ENCODE results near the gene COPA.

The COPA gene

GRCh38 chr1:160308451-160309184 lies 34.4 kb downstream of the COPA start:
- no peaks in the 10 kb centered on the region for H3K79me2 ChIP-seq (ENCODE audit: insufficient read depth, low read length)
- H3K9me2 ChIP-seq (replicated peaks; ENCODE audit: insufficient read depth, low read length) = no peaks in the 10 kb centered on the region
- no peak overlapping the region for H3K4me3 ChIP-seq (ENCODE audit: insufficient read depth, low read length, poor library complexity, severe bottlenecking)
- TF ChIP-seq EZH2phosphoT487 (conservative IDR thresholded peaks at IDR 0.05; ENCODE audit: low read length) (no peak), CTCF (IDR thresholded peaks at IDR 0.05; ENCODE audit: insufficient read depth, low read length, poor library complexity, severe bottlenecking) (no peak)
- no peak overlapping the region for H3K9ac ChIP-seq (ENCODE audit: low read length)
- H3K4me2 ChIP-seq (ENCODE audit: low read depth, low read length, poor library complexity, severe bottlenecking) = no peak overlapping the region
- H3K9me3 ChIP-seq (ENCODE audit: insufficient read depth, low read length) = no peaks in the 10 kb centered on the region
- no peaks in the 10 kb centered on the region for H4K20me1 ChIP-seq (ENCODE audit: low read depth, low read length)
- H2AFZ ChIP-seq (ENCODE audit: low read depth, low read length, severe bottlenecking) = no peak overlapping the region
- H3K27ac ChIP-seq (ENCODE audit: low read depth, low read length) = no peak overlapping the region
- no peaks in the 10 kb centered on the region for H3F3A ChIP-seq (ENCODE audit: insufficient read depth)
- peaks cover 46% of the 10 kb centered on the region; the same call in 1 of the 2 replicates for H3K36me3 ChIP-seq (ENCODE audit: low read length)
- H3K27me3 ChIP-seq (ENCODE audit: low read length) = no peaks in the 10 kb centered on the region

GRCh38 chr1:160307118-160307791 lies 35.8 kb downstream of the COPA start:
- no peak overlapping the region for H3K9ac ChIP-seq (ENCODE audit: low read length)
- H3K27ac ChIP-seq (ENCODE audit: low read depth, low read length) = no peak overlapping the region
- H4K20me1 ChIP-seq (ENCODE audit: low read depth, low read length) = no peaks in the 10 kb centered on the region
- no peak overlapping the region for H2AFZ ChIP-seq (ENCODE audit: low read depth, low read length, severe bottlenecking)
- no peaks in the 10 kb centered on the region for H3K27me3 ChIP-seq (ENCODE audit: low read length)
- H3K79me2 ChIP-seq (ENCODE audit: insufficient read depth, low read length) = no peaks in the 10 kb centered on the region
- H3K36me3 ChIP-seq (ENCODE audit: low read length) = peaks cover 45% of the 10 kb centered on the region; the same call in 1 of the 2 replicates
- H3K4me2 ChIP-seq (ENCODE audit: low read depth, low read length, poor library complexity, severe bottlenecking) = no peak overlapping the region
- no peaks in the 10 kb centered on the region for H3F3A ChIP-seq (ENCODE audit: insufficient read depth)
- no peaks in the 10 kb centered on the region for H3K9me3 ChIP-seq (ENCODE audit: insufficient read depth, low read length)
- TF ChIP-seq CTCF (IDR thresholded peaks at IDR 0.05; ENCODE audit: insufficient read depth, low read length, poor library complexity, severe bottlenecking) = no peak
- no peak for TF ChIP-seq EZH2phosphoT487 (conservative IDR thresholded peaks at IDR 0.05; ENCODE audit: low read length)
- H3K4me3 ChIP-seq (ENCODE audit: insufficient read depth, low read length, poor library complexity, severe bottlenecking) = no peak overlapping the region
- no peaks in the 10 kb centered on the region for H3K9me2 ChIP-seq (replicated peaks; ENCODE audit: insufficient read depth, low read length)

- Histone ChIP-seq H3K36me3 (ENCODE audit: low read length) (peaks cover 57% of the 10 kb centered on the region; the same call in 1 of the 2 replicates), H3K9ac (ENCODE audit: low read length) (no peak overlapping the region), H3K79me2 (ENCODE audit: insufficient read depth, low read length) (no peaks in the 10 kb centered on the region), H4K20me1 (ENCODE audit: low read depth, low read length) (no peaks in the 10 kb centered on the region), H2AFZ (ENCODE audit: low read depth, low read length, severe bottlenecking) (no peak overlapping the region), H3K4me3 (ENCODE audit: insufficient read depth, low read length, poor library complexity, severe bottlenecking) (no peak overlapping the region), H3K27me3 (ENCODE audit: low read length) (no peaks in the 10 kb centered on the region), H3F3A (ENCODE audit: insufficient read depth) (no peaks in the 10 kb centered on the region), H3K9me3 (ENCODE audit: insufficient read depth, low read length) (no peaks in the 10 kb centered on the region), H3K27ac (ENCODE audit: low read depth, low read length) (no peak overlapping the region), H3K9me2 (replicated peaks; ENCODE audit: insufficient read depth, low read length) (no peaks in the 10 kb centered on the region), H3K4me2 (ENCODE audit: low read depth, low read length, poor library complexity, severe bottlenecking) (no peak overlapping the region)
- TF ChIP-seq EZH2phosphoT487 (conservative IDR thresholded peaks at IDR 0.05; ENCODE audit: low read length) (no peak), CTCF (IDR thresholded peaks at IDR 0.05; ENCODE audit: insufficient read depth, low read length, poor library complexity, severe bottlenecking) (no peak)
Observed at GRCh38 chr1:160300173-160300572, 42.9 kb downstream of the COPA start.
